Neuronal stem cell (in vitro differentiated cells): ENCODE measurements around the gene GOLGA8K. TPM values are rescaled to one million over a fixed set of nuclear protein-coding genes. Genes with fewer than 3 reads are reported as not detected.
"Not testable (repeated sequence)": the region's sequence is repeated elsewhere in the genome, so short reads cannot be mapped to it uniquely, and the experiment has no call there.

Experiments
- DNase-seq: peaks from one replicate; pipeline ENCODE4 v3.0.0-alpha.2; 2013; ENCODE audit warnings: low spot score
- H2AFZ ChIP-seq: one replicate; pipeline ENCODE4 v1.6.1; 2013; ENCODE audit warnings: mild to moderate bottlenecking, low read length, inconsistent platforms
- H2AK5ac ChIP-seq: 2 replicates; pipeline ENCODE4 v1.6.1; 2013; ENCODE audit warnings: low read depth, mild to moderate bottlenecking, inconsistent platforms, low read length, moderate library complexity, mixed read lengths
- H2BK120ac ChIP-seq: 2 replicates; pipeline ENCODE4 v1.6.1; 2013; ENCODE audit warnings: low read depth, mild to moderate bottlenecking, inconsistent platforms, low read length, moderate library complexity, mixed read lengths
- H2BK12ac ChIP-seq: one replicate; pipeline ENCODE4 v1.6.1; 2013; ENCODE audit warnings: low read length, inconsistent platforms
- H2BK15ac ChIP-seq: 2 replicates; pipeline ENCODE4 v1.6.1; 2013; ENCODE audit warnings: mild to moderate bottlenecking, low read length, inconsistent platforms, mixed read lengths
- H2BK5ac ChIP-seq: one replicate; pipeline ENCODE4 v1.6.1; 2013; ENCODE audit warnings: inconsistent platforms, mild to moderate bottlenecking, low read length, moderate library complexity
- H3K14ac ChIP-seq: one replicate; pipeline ENCODE4 v1.6.1; 2013; ENCODE audit warnings: low read length, inconsistent platforms
- H3K18ac ChIP-seq: 2 replicates; pipeline ENCODE4 v1.6.1; 2013; ENCODE audit warnings: low read length, inconsistent platforms
- H3K23ac ChIP-seq: 2 replicates; pipeline ENCODE4 v1.6.1; 2013; ENCODE audit warnings: low read depth, mild to moderate bottlenecking, mixed read lengths, low read length, inconsistent platforms; ENCODE audit not compliant: poor library complexity
- H3K27ac ChIP-seq: replicated peaks from 3 replicates; pipeline ENCODE4 v1.5.1; 2013; ENCODE audit warnings: low read length, inconsistent platforms
- H3K27me3 ChIP-seq, 3 experiments: 2 replicates each; pipeline ENCODE4 v1.6.1; 2013; ENCODE audit warnings: low read length in 3 of 3, mild to moderate bottlenecking in 2 of 3, inconsistent platforms in 1 of 3, low read depth in 1 of 3, mixed read lengths in 1 of 3, moderate library complexity in 1 of 3; ENCODE audit not compliant: control insufficient read depth in 3 of 3, insufficient read depth in 3 of 3
- H3K36me3 ChIP-seq, 2 donors: replicated peaks in 1 of 2; 2 replicates each; pipeline ENCODE4 v1.6.1; 2013; ENCODE audit warnings: low read length in 2 of 2; ENCODE audit not compliant: control insufficient read depth in 2 of 2, insufficient read depth in 2 of 2
- H3K4ac ChIP-seq: 2 replicates; pipeline ENCODE4 v1.6.1; 2013; ENCODE audit warnings: inconsistent platforms, mild to moderate bottlenecking, low read length, moderate library complexity
- H3K4me1 ChIP-seq, 2 donors: 1 replicate in 1 of 2; 2 replicates in 1 of 2; pipeline ENCODE4 v1.6.1; 2013; ENCODE audit warnings: low read length in 2 of 2, low read depth in 1 of 2; ENCODE audit not compliant: control insufficient read depth in 2 of 2, insufficient read depth in 1 of 2
- H3K4me2 ChIP-seq: one replicate; pipeline ENCODE4 v1.6.1; 2013; ENCODE audit warnings: mild to moderate bottlenecking, low read length, inconsistent platforms; ENCODE audit not compliant: insufficient read depth, poor library complexity, severe bottlenecking
- H3K4me3 ChIP-seq, 2 donors: 2 replicates each; pipeline ENCODE4 v1.5.1; 2013; ENCODE audit warnings: low read length in 2 of 2, mild to moderate bottlenecking in 2 of 2, inconsistent platforms in 1 of 2, moderate library complexity in 1 of 2
- H3K79me1 ChIP-seq: one replicate; pipeline ENCODE4 v1.6.1; 2013; ENCODE audit warnings: low read depth, mild to moderate bottlenecking, inconsistent platforms, low read length, moderate library complexity
- H3K9ac ChIP-seq: one replicate; pipeline ENCODE4 v1.6.1; 2013; ENCODE audit warnings: mild to moderate bottlenecking, low read depth, low read length, inconsistent platforms; ENCODE audit not compliant: poor library complexity
- H3K9me3 ChIP-seq, 2 donors: replicated peaks in 1 of 2; 2 replicates each; pipeline versions ENCODE3 to v1.6.1; 2013; ENCODE audit warnings: low read length in 2 of 2, mild to moderate bottlenecking in 2 of 2, inconsistent platforms in 1 of 2, low read depth in 1 of 2, mixed read lengths in 1 of 2, moderate library complexity in 1 of 2; ENCODE audit not compliant: control insufficient read depth in 2 of 2, insufficient read depth in 1 of 2
- H4K8ac ChIP-seq: one replicate; pipeline ENCODE4 v1.6.1; 2013; ENCODE audit warnings: low read depth, mild to moderate bottlenecking, inconsistent platforms, low read length, moderate library complexity
- H4K91ac ChIP-seq: one replicate; pipeline ENCODE4 v1.6.1; 2013; ENCODE audit warnings: low read length, low read depth, mild to moderate bottlenecking, inconsistent platforms; ENCODE audit not compliant: poor library complexity
- WGBS, 2 donors: extraction: QIAGEN DNeasy Blood & Tissue Kit; methylation state at CpG; one replicate each; pipeline ENCODE4 v1.1.7; 2013; ENCODE audit warnings: missing lambda C conversion rate in 2 of 2, mixed read lengths in 1 of 2; ENCODE audit not compliant: insufficient read length in 2 of 2, insufficient replicate concordance in 1 of 2; ENCODE audit errors: extremely low coverage in 2 of 2; 5-methylcytosine and 5-hydroxymethylcytosine counted together
- polyA plus RNA-seq, 2 experiments: library from polyadenylated mRNA; stranded (reverse); fragments of 200-250 nt; gene quantifications; one replicate each; pipeline ENCODE4 v1.2.3, GENCODE V29; 2013

Gene GOLGA8K, protein sequence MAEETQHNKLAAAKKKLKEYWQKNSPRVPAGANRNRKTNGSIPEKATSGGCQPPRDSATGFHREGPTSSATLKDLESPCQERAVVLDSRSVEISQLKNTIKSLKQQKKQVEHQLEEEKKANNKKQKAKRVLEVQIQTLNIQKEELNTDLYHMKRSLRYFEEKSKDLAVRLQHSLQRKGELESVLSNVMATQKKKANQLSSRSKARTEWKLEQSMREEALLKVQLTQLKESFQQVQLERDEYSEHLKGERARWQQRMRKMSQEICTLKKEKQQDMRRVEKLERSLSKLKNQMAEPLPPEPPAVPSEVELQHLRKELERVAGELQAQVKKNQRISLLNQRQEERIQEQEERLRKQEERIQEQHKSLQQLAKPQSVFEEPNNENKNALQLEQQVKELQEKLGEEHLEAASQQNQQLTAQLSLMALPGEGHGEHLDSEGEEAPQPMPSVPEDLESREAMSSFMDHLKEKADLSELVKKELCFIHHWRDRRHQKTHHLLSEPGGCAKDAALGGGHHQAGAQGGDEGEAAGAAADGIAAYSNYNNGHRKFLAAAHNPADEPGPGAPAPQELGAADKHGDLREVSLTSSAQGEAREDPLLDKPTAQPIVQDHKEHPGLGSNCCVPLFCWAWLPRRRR
- 0.08 TPM for polyA plus RNA-seq (2013, experiment 1 of 2)
- 0.03 TPM for polyA plus RNA-seq (2013, experiment 2 of 2)

GRCh38 chr15:32403192-32403591, at the start of gene GOLGA8K:
Gene GOLGA8K (minus strand): TSS chr15:32403292. CDS start chr15:32403194, 98 bp downstream.
- H3K4me2 ChIP-seq, H3K14ac ChIP-seq, H3K27me3 ChIP-seq, H3K4ac ChIP-seq, H4K8ac ChIP-seq, H3K23ac ChIP-seq, H3K79me1 ChIP-seq, H3K9me3 ChIP-seq, H4K91ac ChIP-seq, H3K36me3 ChIP-seq, H3K4me3 ChIP-seq, H3K18ac ChIP-seq, H2AFZ ChIP-seq, H2BK12ac ChIP-seq, H2AK5ac ChIP-seq, H3K9ac ChIP-seq, H2BK120ac ChIP-seq, H2BK15ac ChIP-seq, H3K4me1 ChIP-seq, DNase-seq, H3K27ac ChIP-seq, H2BK5ac ChIP-seq: not testable (repeated sequence)
- WGBS, 2 donors = no CpG with 5 or more reads among the region's 8 CpGs

GRCh38 chr15:32440445-32440977, 37.4 kb upstream of the GOLGA8K start:
- not testable (repeated sequence) for H2AK5ac ChIP-seq, H2BK15ac ChIP-seq, H3K4me2 ChIP-seq, H3K9me3 ChIP-seq, H3K79me1 ChIP-seq, DNase-seq, H3K9ac ChIP-seq, H3K36me3 ChIP-seq, H3K4me1 ChIP-seq, H4K8ac ChIP-seq, H2BK12ac ChIP-seq, H2AFZ ChIP-seq, H3K27me3 ChIP-seq, H3K27ac ChIP-seq, H3K4ac ChIP-seq, H2BK120ac ChIP-seq, H3K4me3 ChIP-seq, H2BK5ac ChIP-seq, H4K91ac ChIP-seq, H3K23ac ChIP-seq, H3K18ac ChIP-seq, H3K14ac ChIP-seq
- WGBS, 2 donors = no CpG with 5 or more reads among the region's 12 CpGs

DNA sequence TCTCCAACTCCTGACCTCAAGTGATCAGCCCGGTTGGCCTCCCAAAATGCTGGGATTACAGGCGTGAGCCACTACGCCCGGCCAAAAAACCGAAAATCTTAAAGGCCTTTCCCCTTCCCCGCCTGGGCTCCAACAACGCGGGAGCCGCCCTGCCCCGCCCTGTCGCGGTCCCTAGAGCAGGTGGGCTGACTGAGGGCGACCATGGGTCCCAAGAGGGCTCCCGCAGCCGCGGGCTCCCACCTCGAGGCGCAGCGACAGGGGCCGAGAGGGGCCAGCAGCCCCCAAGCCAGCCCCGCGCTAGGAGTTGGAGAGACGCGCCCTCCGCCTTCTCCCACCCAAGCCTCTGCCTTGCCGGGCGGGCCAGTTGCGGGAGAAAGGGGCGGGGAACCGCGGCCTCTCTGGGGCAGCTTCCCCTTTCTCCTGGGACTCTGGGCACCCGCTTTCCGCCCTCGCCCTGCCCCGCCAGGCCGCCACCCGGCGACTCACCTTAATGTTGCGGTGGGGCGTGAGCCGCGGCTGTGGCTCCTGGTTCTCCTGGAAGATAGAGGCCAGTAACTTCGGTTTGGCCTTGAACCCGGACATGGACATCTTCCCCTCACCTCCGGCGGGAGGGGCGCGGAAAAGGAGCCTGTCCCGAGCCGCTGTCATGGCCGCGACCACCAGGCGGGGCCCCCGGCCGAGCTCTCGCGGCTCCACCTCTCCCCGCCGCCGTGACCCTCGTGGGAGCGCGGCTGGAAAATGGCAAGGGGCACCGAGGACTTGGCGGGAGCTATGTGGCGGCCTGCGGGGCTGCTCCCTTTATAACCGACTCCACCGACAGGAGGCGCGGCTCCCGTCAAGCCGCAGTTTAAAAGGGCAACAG, 31.2 kb upstream of the GOLGA8K start:
- not testable (repeated sequence) for H2AK5ac ChIP-seq
- WGBS, 2 donors = no CpG with 5 or more reads among the region's 73 CpGs

More for the DNA sequence above, 31.2 kb upstream of the GOLGA8K start:
- not testable (repeated sequence) for H3K14ac ChIP-seq, H3K4me1 ChIP-seq, H3K9me3 ChIP-seq, H3K36me3 ChIP-seq, H2BK15ac ChIP-seq, H3K79me1 ChIP-seq, H2AFZ ChIP-seq, H3K18ac ChIP-seq, H2BK5ac ChIP-seq, H3K4me2 ChIP-seq, H3K23ac ChIP-seq, H4K8ac ChIP-seq, DNase-seq, H2BK12ac ChIP-seq, H3K4me3 ChIP-seq, H3K27ac ChIP-seq, H4K91ac ChIP-seq, H3K27me3 ChIP-seq, H3K9ac ChIP-seq, H2BK120ac ChIP-seq, H3K4ac ChIP-seq
